HepG2 (cell line): Measurements from ENCODE around the gene NOL12.

ENCODE experiments used
- BRCA1 ChIP-seq: sonication (generic); formaldehyde crosslinking; IDR thresholded peaks from 2 replicates; pipeline ENCODE4 v1.4.0; 2020; ENCODE audit warnings: missing genetic modification reagents
- CHD4 ChIP-seq: fragments of 200-600 bp; sonication (generic); IDR thresholded peaks from 2 replicates; pipeline ENCODE4 v1.7.0; 2017; ENCODE audit warnings: mild to moderate bottlenecking, low read length, borderline replicate concordance
- CTCF ChIP-seq: sonication (generic); formaldehyde crosslinking; IDR thresholded peaks from 2 replicates; pipeline ENCODE4 v1.5.0; 2020; ENCODE audit warnings: mild to moderate bottlenecking, missing genetic modification reagents, moderate library complexity
- EP300 ChIP-seq, 3 experiments: sonication (generic) in 1 of 3; formaldehyde crosslinking in 1 of 3; IDR thresholded peaks; 2 replicates each; pipeline versions ENCODE4 v1.5.1 to v1.6.1; 2011 to 2020; ENCODE audit warnings: low read depth in 2 of 3, low read length in 2 of 3, borderline replicate concordance in 1 of 3, improper control_type of control experiment in 1 of 3, mild to moderate bottlenecking in 1 of 3, missing genetic modification reagents in 1 of 3, moderate library complexity in 1 of 3
- MAX ChIP-seq: IDR thresholded peaks from 2 replicates; pipeline ENCODE4 v1.6.1; 2012; ENCODE audit warnings: inconsistent platforms
- ZNF788 ChIP-seq: sonication (generic); formaldehyde crosslinking; IDR thresholded peaks from 2 replicates; pipeline ENCODE4 v1.5.0; 2020; ENCODE audit warnings: mild to moderate bottlenecking, missing genetic modification reagents, borderline replicate concordance
- ZSCAN29 ChIP-seq: sonication (generic); formaldehyde crosslinking; conservative IDR thresholded peaks from 2 replicates; pipeline ENCODE4 v1.4.0; 2020; ENCODE audit warnings: mild to moderate bottlenecking, missing genetic modification reagents
- TF ChIP-seq, protein P1 (sequence below): sonication (generic); formaldehyde crosslinking; IDR thresholded peaks from 2 replicates; pipeline ENCODE4 v1.8.1; 2023; ENCODE audit warnings: mild to moderate bottlenecking, inconsistent platforms, moderate library complexity, missing genetic modification reagents, borderline replicate concordance
- TF ChIP-seq, protein P2 (sequence below): sonication (generic); formaldehyde crosslinking; conservative IDR thresholded peaks from 2 replicates; pipeline ENCODE4 v1.4.0; 2020; ENCODE audit warnings: missing genetic modification reagents

- TF ChIP-seq EP300 (IDR thresholded peaks at IDR 0.05; ENCODE audit: low read depth in 2 of 2, low read length in 2 of 2), result no peak
- no peak for TF ChIP-seq EP300 (CRISPR knock-in tag; IDR thresholded peaks at IDR 0.05; ENCODE audit: borderline replicate concordance)
- TF ChIP-seq, protein P1, sequence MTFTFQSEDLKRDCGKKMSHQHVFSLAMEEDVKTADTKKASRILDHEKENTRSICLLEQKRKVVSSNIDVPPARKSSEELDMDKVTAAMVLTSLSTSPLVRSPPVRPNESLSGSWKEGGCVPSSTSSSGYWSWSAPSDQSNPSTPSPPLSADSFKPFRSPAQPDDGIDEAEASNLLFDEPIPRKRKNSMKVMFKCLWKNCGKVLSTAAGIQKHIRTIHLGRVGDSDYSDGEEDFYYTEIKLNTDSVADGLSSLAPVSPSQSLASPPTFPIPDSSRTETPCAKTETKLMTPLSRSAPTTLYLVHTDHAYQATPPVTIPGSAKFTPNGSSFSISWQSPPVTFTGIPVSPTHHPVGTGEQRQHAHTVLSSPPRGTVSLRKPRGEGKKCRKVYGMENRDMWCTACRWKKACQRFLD (CRISPR knock-in tag), result no peak
- TF ChIP-seq ZNF788 (CRISPR knock-in tag), result no peak
- no peak for TF ChIP-seq BRCA1
- TF ChIP-seq, protein P2, sequence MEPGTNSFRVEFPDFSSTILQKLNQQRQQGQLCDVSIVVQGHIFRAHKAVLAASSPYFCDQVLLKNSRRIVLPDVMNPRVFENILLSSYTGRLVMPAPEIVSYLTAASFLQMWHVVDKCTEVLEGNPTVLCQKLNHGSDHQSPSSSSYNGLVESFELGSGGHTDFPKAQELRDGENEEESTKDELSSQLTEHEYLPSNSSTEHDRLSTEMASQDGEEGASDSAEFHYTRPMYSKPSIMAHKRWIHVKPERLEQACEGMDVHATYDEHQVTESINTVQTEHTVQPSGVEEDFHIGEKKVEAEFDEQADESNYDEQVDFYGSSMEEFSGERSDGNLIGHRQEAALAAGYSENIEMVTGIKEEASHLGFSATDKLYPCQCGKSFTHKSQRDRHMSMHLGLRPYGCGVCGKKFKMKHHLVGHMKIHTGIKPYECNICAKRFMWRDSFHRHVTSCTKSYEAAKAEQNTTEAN, result no peak
- no peak for TF ChIP-seq CHD4
- TF ChIP-seq ZSCAN29 (CRISPR knock-in tag), result no peak
- TF ChIP-seq MAX, result no peak
- no peak for TF ChIP-seq CTCF (CRISPR knock-in tag)
Observed at GRCh38 chr22:37672920-37673455, 13.2 kb upstream of the NOL12 start.
